ENCODE results near the gene IMMP2L.
"Not testable (repeated sequence)": the region's sequence is repeated elsewhere in the genome, so short reads cannot be mapped to it uniquely, and the experiment has no call there.

Gene IMMP2L

DNA sequence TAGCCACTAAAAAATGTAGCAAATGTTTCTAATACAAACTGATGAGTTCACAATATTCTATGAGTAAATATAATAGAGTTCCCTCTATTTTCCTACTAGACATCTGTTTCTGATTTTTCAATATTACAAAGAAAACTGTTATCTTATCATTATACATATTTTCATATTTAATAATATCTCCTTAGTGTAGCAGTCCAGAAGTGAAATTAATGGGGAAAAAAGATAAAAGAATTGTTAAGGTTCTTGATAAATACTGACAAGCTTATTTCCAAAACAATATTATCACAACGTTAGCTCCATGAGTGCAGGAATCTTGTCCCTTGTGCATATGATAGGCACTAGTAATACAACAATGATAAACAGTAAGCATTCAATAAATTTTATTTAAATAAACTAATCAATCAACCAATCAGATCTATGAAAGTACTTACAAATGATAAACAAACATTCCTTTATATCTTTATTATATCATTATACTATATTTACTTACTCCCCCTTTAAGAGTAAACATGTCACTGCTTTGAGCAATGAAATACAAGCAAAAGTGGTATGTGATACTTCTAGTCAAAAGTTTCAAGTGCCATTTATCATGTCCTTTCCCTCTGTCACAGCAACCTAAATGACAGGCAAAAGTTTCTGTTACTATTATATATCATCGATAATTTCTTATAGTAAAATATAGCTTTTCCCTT, 103.1 kb downstream of the IMMP2L start:
- no peak for DNase-seq

- DNase-seq, result not testable (repeated sequence)
These were observed 111.6 kb downstream of the IMMP2L start for GRCh38 chr7:111450705-111451104.

GRCh38 chr7:111447502-111447901, 114.8 kb downstream of the IMMP2L start:
- DNase-seq, result not testable (repeated sequence)

- no peak for DNase-seq
These were observed 122.3 kb downstream of the IMMP2L start for GRCh38 chr7:111439977-111440376.

- no peak for DNase-seq
These were observed 123.7 kb downstream of the IMMP2L start for GRCh38 chr7:111438369-111439289.

- no peak for DNase-seq
These were observed 124.6 kb downstream of the IMMP2L start for GRCh38 chr7:111437736-111438135.

- no peak for DNase-seq
These were observed 125.7 kb downstream of the IMMP2L start for GRCh38 chr7:111436608-111437007.

- no peak for DNase-seq
These were observed 128.9 kb downstream of the IMMP2L start for GRCh38 chr7:111433426-111433825.

GRCh38 chr7:111429781-111430180, 132.5 kb downstream of the IMMP2L start:
- DNase-seq, result no peak

DNA sequence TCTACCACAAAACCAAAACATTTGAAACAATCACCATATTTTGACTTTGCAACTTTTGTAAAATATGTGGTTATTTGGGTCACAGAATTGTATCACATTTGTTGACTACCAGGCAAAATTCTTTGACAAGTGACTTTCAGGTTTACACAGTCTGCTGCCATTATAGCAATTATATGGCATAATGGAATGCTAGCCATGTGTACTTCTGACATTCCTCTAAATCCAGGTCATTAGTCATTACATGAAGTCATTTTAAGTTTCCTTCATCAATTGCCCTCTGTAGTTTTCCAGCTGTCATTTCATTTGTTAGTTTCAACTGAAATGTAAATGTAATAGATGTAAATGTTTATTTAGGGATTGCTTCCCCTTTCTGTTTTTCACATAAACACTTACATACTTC, 137.5 kb downstream of the IMMP2L start:
- DNase-seq, result no peak

DNA sequence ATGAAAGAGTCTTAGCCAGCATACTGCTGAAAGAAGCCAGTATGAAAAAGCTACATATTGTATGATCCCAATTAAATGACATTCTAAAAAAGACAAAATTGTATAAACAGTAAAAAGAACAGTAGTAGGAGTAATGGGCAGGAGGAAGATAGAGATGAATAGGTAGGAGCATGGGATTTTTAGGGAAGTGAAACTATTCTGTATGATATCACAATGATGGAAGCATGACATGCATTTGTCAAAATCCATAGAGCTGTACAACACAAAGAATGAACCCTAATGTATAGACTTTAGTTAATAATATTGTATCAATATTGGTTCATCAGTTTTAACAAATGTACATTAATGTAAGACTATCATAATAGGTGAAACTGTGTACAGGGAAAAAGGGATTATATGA, 147.9 kb downstream of the IMMP2L start:
- no peak for DNase-seq

- no peak for DNase-seq
These were observed 148.6 kb downstream of the IMMP2L start for GRCh38 chr7:111413739-111414138.

DNA sequence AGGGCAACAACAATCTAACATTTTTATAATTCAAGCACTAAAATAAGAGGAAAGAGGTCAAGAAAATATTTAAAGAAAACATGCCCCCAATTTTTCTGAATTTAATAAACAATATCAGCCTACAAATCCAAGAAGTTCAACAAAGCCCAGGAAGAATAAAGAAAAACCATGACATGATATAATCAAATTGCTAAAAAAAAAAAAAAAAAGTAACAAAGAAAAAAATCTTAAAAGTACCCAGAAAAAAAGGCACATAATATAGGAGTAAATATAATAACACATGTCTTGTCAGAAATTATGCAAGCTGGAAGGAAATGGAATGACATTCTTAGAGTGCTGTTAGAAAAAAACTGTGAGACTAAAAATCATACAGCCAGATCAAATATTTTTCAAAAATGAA, 151.4 kb downstream of the IMMP2L start:
- DNase-seq, result no peak

DNA sequence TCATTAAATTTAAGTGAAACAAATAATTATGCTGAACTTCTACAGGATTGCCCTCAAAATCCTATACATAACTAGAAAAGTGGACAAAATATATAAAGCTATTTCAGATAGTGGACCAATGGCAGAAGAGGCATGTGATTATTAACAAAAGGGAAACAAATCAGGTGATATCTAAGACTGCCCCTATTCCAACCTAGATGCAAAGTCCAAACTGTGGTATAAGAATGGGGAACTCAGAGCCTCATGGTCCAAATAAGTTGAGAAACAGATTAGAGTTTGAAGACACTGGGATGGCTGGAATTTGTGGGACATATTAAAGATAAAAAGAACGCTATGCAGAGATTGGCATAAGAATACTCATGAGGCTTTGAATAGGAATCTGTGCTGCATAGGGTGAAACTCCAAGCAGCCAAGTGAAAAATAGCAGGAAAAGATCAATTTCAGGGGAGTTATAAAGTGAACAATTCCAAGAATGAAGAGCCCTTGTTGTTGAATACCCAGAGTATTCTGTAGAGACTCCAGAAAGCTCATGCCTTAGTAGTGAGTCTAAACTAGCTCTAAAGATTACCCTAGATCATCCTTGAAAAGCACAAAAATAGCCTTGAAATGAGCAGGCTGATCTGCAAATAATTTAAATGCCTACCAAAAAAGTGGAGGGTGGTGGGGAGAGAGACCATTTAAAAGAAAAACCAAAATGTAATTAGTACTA, 152.4 kb downstream of the IMMP2L start:
- DNase-seq, result no peak

- no peak for DNase-seq
These were observed 153.6 kb downstream of the IMMP2L start for GRCh38 chr7:111408724-111409123.

DNA sequence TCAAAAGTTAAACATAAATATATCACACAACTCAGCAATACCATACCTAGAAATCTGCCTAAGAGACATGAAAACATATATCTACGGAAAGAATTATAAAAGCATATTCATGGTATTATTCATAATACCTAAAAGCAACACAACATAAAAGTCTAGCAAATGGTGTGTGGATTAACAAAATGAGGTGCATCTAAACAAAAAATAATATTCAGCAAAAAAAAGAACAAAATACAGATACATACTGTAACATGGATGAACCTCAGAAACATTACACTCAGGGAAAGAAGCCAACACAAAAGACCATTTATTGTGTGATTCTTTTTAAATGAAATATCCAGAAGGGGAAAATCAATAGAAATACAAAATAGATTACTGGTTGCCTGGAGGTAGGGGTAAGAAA, 155.0 kb downstream of the IMMP2L start:
- no peak for DNase-seq

- DNase-seq, result no peak
These were observed 156.7 kb downstream of the IMMP2L start for GRCh38 chr7:111405621-111406020.

DNA sequence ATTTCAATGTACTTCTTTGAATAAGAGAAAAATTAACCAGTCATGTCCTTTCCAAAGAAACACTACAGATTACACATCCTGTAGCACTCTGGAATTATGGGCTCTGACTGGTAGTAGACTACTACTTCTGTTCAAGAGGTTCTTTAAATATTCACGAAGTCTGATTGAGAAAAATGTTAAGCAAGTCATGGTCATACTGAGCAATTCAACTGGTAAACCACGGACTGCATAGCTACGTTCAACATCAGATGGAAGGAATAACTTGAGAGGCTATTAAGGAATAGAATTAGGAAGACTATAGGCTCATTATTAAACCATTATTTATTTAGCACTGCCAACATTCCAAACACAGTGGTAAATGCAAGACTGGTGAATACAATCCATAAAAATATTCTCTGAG, 160.8 kb downstream of the IMMP2L start:
- DNase-seq, result no peak

- DNase-seq, result no peak
These were observed 162.2 kb downstream of the IMMP2L start for GRCh38 chr7:111400088-111400487.

DNA sequence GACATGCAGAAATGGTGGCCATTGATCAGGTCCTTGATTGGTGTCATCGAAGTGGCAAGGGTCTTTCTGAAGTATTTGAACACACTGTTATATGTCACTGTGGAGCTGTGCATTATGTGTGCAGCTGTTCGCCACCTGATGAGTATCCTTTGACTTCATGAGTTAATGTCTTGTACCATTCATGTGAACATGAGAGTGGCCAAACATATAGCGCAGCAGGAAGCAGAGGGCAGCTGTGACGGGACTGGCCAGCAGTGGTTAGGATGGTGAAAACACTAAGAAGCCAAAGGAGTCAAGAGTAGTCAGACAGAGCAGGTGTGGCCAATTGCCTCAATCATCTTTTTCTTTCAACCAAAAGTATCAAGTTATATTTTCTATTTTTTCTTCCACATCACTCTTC, 167.4 kb downstream of the IMMP2L start:
- DNase-seq, result no peak

DNA sequence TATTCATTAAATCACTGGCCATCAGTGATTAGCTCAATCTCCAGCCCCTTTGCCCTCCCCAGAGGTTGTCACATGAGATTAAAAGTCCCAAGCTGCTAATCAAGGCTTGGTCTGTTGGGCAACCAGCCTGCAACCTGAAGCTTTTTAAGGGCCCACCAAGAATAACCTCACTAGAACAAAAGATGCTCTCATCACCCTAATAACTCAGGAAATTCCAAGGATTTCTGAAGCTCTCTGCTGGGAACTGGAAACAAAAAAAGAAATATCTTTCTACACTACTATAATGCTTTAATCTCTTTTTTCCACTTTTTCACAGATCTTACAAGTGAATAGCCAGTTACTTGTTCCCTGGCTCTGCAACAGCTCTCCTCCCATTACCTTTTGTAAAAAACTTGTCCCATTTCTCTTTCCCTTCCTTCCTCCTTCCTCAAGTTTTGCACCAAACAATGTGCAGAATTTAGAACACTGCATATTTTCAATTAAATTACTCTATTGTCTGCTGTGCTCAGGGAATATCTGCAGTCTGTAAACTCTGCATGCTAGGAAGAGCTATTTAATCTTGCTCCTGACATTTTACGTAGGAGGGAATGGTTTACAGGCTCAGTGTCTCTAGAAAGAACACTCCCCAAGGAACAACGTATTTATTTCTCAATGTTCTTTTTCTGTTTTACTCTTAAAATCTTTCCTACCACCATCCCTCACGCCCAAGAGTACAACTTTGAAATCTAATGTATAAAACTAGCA, 169.1 kb downstream of the IMMP2L start:
- DNase-seq, result no peak

DNA sequence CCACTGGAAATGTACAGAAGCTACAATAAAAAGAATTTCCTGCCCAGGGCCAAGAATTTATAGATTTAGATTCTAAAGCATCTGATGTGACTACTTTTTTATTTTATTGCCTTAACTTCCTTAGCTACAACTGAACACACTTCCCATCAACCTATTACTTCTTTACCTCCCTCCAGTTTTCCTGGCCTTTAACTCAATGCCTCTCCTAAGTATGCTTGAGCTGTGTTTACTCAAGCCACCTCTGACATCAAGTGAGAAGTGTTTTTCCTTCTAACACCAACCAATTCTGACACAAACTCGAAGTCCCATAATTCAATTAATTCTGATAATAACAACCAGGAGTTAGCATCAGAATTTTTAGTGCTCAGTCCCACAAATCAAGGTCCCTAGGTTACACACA, 170.0 kb downstream of the IMMP2L start:
- DNase-seq, result no peak

- no peak for DNase-seq
These were observed 172.3 kb downstream of the IMMP2L start for GRCh38 chr7:111390000-111390399.
